ENCODE measurements around the gene VEPH1.

Gene VEPH1

DNA sequence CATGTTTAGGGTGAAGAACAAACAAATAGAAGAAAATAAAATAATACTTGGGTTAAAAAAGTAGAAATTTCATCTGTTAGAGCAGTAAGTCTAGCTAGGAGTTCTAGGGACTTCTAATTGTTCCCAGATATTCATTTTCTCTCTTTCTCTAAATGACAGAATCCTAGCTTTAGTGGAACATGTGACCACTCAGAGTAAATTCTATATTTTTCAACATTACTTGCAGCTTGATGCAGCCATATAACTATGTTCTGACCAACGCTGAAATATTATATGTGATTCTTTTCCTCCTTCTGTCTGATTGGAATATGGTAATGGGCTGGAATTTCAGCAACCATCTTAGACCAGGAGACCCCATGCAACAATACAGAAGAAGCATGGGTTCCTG lies 58.4 kb downstream of the VEPH1 start:
- no peak overlapping the region for H3K4me3 Mint-ChIP-seq
- peaks cover 2 to 4% of the 10 kb centered on the region in 2 donors for H3K9me3 Mint-ChIP-seq
- no peaks in the 10 kb centered on the region for H3K36me3 Mint-ChIP-seq
- ATAC-seq (replicated peaks) (no peak), DNase-seq (no peak)
- no peaks in the 10 kb centered on the region for H3K4me1 Mint-ChIP-seq
- no peaks in the 10 kb centered on the region for H3K27me3 Mint-ChIP-seq
- H3K27ac Mint-ChIP-seq: no peak overlapping the region

DNA sequence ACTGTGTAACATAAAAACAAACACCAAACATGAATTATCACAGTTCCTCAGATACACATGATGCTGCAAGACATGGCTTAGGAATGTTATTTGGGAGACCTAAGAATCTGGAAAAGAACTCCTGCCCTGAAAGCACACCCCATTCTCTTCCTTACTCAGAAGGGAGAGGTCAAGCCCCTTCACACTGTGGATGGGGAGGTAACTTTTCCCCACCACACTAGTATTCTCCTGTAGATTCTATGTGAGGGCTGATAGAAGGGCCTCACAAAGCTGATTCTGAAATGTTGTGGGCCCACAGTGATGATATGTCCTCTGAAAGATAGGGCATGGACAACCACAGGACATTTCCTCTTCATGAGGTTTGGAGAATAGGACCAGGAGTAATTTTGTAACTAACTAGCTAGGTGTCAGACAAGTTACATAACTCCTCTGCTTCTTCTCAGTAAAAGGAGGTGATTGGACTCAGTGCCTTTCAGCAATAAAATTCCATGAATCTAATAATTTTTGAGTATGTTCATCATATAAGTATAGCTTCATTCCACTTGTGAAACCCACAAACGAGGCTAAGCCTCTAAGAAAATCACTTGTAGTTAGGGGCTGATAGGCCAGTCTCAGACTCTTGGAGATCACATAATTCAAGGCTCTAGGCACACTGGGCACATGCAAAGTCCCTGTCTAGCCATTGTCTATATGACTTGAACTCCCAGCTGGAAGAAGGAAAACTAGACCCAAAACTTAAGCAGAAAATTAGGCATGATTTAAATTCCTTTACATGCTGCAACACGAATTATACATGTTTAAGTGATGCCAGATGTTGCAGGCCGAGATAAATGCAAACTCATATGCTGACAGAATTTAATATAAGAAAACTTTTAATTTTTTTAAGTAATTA lies 59.1 kb downstream of the VEPH1 start:
- Mint-ChIP-seq H3K9me3 (peaks cover 0 to 2% of the 10 kb centered on the region in 2 donors), H3K4me3 (no peak overlapping the region), H3K27ac (no peak overlapping the region), H3K27me3 (no peaks in the 10 kb centered on the region), H3K36me3 (no peaks in the 10 kb centered on the region), H3K4me1 (no peaks in the 10 kb centered on the region)
- ATAC-seq (replicated peaks) (no peak), DNase-seq (no peak)

DNA sequence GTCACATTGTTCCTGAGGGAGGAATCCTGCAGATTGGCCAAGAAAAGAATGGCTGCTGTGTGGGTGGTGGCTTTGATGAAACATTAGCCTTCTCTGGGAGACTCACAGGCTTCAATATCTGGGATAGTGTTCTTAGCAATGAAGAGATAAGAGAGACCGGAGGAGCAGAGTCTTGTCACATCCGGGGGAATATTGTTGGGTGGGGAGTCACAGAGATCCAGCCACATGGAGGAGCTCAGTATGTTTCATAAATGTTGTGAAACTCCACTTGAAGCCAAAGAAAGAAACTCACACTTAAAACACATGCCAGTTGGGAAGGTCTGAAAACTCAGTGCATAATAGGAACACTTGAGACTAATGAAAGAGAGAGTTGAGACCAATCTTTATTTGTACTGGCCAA lies 60.5 kb downstream of the VEPH1 start:
- ATAC-seq (replicated peaks) (no peak), DNase-seq (no peak)
- Mint-ChIP-seq H3K27me3 (peaks cover 8 to 13% of the 10 kb centered on the region in 2 donors), H3K4me1 (peaks cover 1 to 7% of the 10 kb centered on the region in 2 donors), H3K4me3 (no peak overlapping the region), H3K9me3 (no peaks in the 10 kb centered on the region), H3K27ac (no peak overlapping the region), H3K36me3 (no peaks in the 10 kb centered on the region)

DNA sequence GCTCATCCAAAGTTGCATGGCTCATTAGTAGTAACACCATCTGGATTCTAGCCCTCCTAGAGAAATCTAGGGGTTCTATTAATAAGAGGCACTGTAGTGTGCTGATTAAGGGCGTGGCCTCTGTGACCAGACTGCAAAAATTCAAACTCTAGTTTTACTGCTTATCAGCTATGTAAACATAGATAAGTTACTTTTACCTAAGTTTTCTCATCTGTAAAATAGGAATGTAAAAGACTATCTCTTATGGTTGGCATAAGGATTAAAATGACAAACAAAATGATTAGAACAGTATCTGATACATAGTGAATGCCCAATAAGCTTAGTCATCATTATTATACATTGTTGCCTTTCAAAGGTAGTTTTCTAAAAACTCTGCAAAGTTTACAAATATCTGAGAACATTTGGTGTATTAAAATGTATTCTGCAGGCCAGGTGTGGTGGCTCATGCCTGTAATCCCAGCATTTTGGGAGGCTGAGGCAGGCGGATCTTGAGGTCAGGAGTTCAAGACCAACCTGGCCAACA lies 62.1 kb downstream of the VEPH1 start:
- Mint-ChIP-seq H3K27ac (no peak overlapping the region), H3K36me3 (no peaks in the 10 kb centered on the region), H3K4me3 (no peak overlapping the region), H3K9me3 (no peaks in the 10 kb centered on the region), H3K4me1 (peaks cover 9 to 20% of the 10 kb centered on the region in 2 donors), H3K27me3 (peaks cover 17 to 26% of the 10 kb centered on the region in 2 donors)
- DNase-seq: no peak
- ATAC-seq (replicated peaks): no peak

DNA sequence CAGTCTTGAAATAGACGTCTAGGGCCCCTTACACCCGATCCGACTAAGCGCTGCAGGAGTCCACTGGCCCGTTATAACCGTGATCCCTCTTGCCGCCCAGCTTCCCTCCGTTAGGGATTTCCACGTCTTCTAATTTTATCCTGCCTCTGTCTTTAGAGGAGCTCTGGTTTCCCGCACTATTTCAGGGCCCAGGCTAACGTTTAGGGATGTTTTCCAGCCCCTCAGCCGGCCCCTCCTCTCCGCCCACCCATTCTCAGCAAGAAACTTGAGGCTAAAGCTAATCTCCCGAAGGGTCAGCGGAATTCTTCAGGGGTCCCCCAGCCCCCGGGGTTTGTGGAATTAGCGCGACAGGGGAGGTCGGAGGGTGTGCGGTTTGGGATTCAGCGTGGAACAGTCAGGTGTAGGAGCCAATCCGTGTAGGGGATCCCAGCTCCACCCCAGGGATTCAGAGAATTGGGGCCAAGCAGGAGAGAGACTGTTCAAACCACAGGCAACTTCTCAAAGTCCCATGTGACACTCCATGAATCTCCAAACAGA lies 65.0 kb downstream of the VEPH1 start:
- no peaks in the 10 kb centered on the region for H3K9me3 Mint-ChIP-seq
- peak overlapping the region; percentile 58 to 79 for H3K4me3 Mint-ChIP-seq
- no peak overlapping the region for H3K27ac Mint-ChIP-seq
- no peak for ATAC-seq (replicated peaks)
- H3K36me3 Mint-ChIP-seq: no peaks in the 10 kb centered on the region
- peaks cover 17 to 39% of the 10 kb centered on the region in 2 donors for H3K27me3 Mint-ChIP-seq
- H3K4me1 Mint-ChIP-seq: peaks cover 9 to 20% of the 10 kb centered on the region in 2 donors
- no peak for DNase-seq

DNA sequence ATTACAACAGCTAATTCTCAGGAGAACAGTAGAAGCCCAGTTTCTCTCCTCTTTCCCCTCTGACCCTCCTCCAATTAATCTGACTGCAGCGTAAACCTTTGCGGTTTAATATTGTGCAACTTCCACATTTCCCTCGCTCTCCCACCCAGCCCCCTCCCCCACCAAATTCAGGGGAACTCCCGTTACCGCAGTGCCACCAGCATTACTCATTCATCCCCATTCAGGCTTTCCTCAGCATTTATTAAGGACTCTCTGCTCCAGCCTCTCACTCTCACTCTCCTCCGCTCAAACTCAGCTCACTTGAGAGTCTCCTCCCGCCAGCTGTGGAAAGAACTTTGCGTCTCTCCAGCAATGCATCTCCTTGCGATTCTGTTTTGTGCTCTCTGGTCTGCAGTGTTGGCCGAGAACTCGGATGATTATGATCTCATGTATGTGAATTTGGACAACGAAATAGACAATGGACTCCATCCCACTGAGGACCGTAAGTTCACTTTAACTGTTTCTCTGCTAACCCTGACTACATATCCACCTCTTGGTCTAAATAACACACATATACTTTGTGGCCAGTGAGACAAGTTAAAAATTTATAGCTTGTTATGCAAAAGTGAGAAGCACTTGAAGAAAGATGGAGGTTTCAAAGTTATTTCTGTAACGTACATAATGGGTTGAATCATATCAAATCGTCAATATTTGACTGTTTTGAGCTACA lies 66.5 kb downstream of the VEPH1 start, which contains the start of gene PTX3:
Gene PTX3 (plus strand): TSS at position 268 of the 709 bp plus-strand sequence. CDS start 84 bp downstream, at position 352.
- H3K4me1 Mint-ChIP-seq: peaks cover 9 to 20% of the 10 kb centered on the region in 2 donors
- DNase-seq (no peak), ATAC-seq (replicated peaks) (peak; percentile 39)
- H3K27me3 Mint-ChIP-seq: peaks cover 17 to 39% of the 10 kb centered on the region in 2 donors
- H3K27ac Mint-ChIP-seq: peak within 1 kb of the TSS; percentile 6
- no peaks in the 10 kb centered on the region for H3K36me3 Mint-ChIP-seq
- peak within 1 kb of the TSS; percentile 58 to 79 for H3K4me3 Mint-ChIP-seq
- no peaks in the 10 kb centered on the region for H3K9me3 Mint-ChIP-seq

DNA sequence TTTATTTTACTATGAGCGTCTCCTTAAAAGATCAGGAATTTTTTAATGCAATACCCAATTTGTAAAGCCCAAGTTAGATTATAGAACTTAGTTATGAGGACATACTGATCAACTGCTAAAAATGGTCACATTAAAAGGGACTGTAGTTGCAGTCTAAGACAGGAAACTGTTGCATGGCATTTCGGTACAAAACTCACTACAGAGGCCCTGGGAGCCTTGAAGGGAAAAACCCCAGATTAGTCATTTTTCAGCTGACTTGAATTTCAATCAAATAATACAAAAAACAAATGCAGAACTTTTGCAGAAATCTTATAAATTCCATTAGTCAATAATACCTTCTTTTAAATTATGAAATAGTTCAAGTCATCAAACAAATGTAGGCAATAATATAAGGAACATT lies 73.5 kb downstream of the VEPH1 start:
- Mint-ChIP-seq H3K36me3 (peaks cover 0 to 4% of the 10 kb centered on the region in 2 donors), H3K27me3 (peaks cover 0 to 5% of the 10 kb centered on the region in 2 donors), H3K27ac (no peak overlapping the region), H3K4me1 (no peaks in the 10 kb centered on the region), H3K9me3 (peaks cover 6 to 9% of the 10 kb centered on the region in 2 donors), H3K4me3 (no peak overlapping the region)
- DNase-seq (no peak), ATAC-seq (replicated peaks) (peak in 1 of 2 donors; percentile 64)

DNA sequence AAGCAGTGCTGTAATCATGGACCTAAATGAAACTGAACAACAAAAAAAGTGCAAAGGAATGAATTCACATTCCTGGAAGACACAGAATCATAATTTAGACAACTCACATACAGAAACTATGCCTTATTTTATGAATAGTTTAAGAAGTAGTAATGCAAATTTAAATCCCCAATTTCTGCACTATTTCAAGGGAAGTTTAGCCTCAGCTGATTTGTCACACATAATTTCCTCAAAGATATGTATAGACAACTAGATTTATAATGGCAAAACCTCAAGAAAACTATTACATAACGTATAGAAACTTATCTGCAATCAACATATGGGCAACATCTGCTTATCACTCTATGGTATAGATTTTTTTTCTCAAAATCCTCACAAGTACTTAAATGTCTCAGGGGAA lies 74.4 kb downstream of the VEPH1 start:
- H3K4me1 Mint-ChIP-seq: no peaks in the 10 kb centered on the region
- no peak overlapping the region for H3K27ac Mint-ChIP-seq
- H3K27me3 Mint-ChIP-seq: no peaks in the 10 kb centered on the region
- H3K9me3 Mint-ChIP-seq: peaks cover 9 to 17% of the 10 kb centered on the region in 2 donors
- DNase-seq (no peak), ATAC-seq (replicated peaks) (no peak)
- no peak overlapping the region for H3K4me3 Mint-ChIP-seq
- peaks cover 2 to 8% of the 10 kb centered on the region in 2 donors for H3K36me3 Mint-ChIP-seq

DNA sequence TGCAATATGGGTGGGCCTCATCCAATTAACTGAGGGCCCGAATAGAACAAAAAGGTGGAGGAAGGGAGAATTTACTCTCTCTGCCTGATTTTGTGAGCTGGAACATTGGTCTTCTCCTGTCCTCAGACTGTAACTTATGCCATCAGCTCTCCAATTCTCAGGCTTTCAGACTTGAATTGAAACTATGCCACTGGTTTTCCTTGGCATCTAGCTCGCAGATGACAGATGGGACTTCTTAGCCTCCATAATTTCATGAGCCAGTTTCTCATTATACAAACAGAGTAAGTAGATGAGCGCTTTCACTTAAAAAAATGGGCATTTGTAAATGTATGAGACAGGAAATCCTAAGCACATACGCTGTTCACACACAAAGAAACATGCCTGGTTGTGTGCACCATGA lies 75.3 kb downstream of the VEPH1 start:
- no peak overlapping the region for H3K27ac Mint-ChIP-seq
- H3K9me3 Mint-ChIP-seq: peaks cover 9 to 17% of the 10 kb centered on the region in 2 donors
- no peak overlapping the region for H3K4me3 Mint-ChIP-seq
- no peak for DNase-seq
- H3K4me1 Mint-ChIP-seq: no peaks in the 10 kb centered on the region
- no peaks in the 10 kb centered on the region for H3K27me3 Mint-ChIP-seq
- no peak for ATAC-seq (replicated peaks)
- peaks cover 2 to 8% of the 10 kb centered on the region in 2 donors for H3K36me3 Mint-ChIP-seq

DNA sequence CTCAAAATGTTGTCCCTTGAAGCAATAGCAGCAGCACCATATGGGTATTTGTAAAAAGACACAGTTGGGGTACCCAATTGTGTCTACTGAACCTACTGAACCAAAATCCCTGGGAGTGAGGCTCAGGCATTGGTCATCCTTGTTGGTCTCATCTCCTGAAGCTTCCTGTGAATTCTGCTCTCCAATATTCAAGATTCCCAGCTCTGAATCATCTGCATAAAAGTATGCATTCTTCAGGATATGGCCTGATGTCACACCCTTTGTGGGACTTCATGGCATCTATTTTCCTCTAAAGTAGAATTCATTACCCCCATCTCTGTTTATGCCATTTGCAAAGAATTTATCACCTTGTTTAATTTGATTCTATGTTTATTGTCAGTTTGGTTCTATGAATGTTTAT lies 79.9 kb downstream of the VEPH1 start:
- no peak for DNase-seq
- Mint-ChIP-seq H3K9me3 (peaks cover 9 to 17% of the 10 kb centered on the region in 2 donors), H3K27ac (no peak overlapping the region), H3K4me3 (no peak overlapping the region), H3K36me3 (peaks cover 2 to 8% of the 10 kb centered on the region in 2 donors), H3K4me1 (no peaks in the 10 kb centered on the region), H3K27me3 (no peaks in the 10 kb centered on the region)
- no peak for ATAC-seq (replicated peaks)

DNA sequence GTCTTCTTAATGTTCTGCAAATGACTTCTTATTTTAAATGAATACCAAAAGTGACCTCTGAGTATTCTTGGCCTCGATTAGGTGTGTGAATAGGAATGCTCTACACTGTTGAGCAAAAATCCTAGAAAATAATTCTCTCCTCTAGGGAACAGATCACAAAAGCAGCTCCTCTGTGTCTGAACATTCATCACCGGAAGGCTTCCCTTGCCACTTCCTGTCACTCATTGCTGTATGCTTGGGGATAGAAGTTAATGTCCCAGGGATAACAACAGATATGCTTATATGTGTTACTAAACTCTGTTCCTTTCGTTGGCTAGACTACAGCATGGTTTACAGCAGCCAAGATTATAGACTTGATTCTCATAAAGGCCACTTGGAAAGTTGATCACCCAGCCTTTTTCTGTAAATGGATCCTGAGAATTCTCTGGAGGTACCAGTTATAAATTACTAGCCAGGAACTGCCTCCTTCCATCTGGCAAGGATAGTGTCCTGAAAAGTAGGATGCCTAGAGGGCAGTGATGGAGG lies 82.5 kb downstream of the VEPH1 start:
- no peak for ATAC-seq (replicated peaks)
- Mint-ChIP-seq H3K4me3 (no peak overlapping the region), H3K27me3 (peaks cover 0 to 2% of the 10 kb centered on the region in 2 donors), H3K36me3 (peaks cover 2 to 4% of the 10 kb centered on the region in 2 donors), H3K9me3 (peaks cover 5 to 10% of the 10 kb centered on the region in 2 donors), H3K27ac (no peak overlapping the region), H3K4me1 (no peaks in the 10 kb centered on the region)
- DNase-seq: no peak

DNA sequence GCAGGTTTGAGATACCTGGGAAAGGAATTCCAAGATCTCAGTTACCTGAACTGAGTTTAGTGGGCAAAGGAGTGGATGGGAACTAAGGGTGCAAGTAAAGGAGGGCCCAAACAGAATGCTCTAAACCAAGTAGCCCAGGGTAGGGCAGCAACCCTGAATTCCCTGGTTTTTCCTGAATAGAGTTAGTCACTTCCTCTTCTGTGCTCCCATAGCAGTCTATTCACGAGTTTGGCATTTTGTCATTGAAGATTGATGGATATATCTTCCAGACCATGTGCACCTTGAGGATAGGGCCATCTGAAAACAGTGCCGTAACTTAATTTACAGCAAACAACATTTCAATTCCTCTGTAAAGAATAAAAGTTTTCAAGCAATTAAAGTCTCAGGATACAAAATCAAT lies 85.1 kb downstream of the VEPH1 start:
- H3K36me3 Mint-ChIP-seq: no peaks in the 10 kb centered on the region
- no peaks in the 10 kb centered on the region for H3K4me1 Mint-ChIP-seq
- H3K27ac Mint-ChIP-seq: no peak overlapping the region
- no peak for ATAC-seq (replicated peaks)
- H3K9me3 Mint-ChIP-seq: peaks cover 0 to 1% of the 10 kb centered on the region in 2 donors
- DNase-seq: no peak
- H3K4me3 Mint-ChIP-seq: no peak overlapping the region
- H3K27me3 Mint-ChIP-seq: peaks cover 0 to 5% of the 10 kb centered on the region in 2 donors

DNA sequence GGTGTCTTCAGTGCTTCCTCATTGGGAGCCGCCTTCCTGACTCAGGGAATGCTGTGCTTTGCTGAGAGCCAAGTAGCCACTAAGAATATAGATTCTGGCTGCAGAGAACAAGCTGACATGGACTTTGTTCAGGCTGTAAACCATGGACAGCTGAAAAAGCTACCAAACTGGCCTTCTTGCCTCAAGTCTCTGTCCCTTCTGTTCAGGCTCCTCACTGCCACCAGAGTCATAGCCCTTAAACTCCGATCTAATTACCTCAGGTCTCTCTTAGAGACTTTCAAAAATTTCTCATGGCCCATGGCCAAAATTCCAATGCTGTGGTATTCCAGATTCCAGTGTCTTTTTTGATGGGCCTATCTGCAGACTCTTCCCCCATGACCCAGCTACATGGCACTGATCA lies 86.0 kb downstream of the VEPH1 start:
- Mint-ChIP-seq H3K27ac (no peak overlapping the region), H3K36me3 (no peaks in the 10 kb centered on the region), H3K9me3 (peaks cover 0 to 1% of the 10 kb centered on the region in 2 donors), H3K4me1 (no peaks in the 10 kb centered on the region), H3K27me3 (peaks cover 0 to 5% of the 10 kb centered on the region in 2 donors), H3K4me3 (no peak overlapping the region)
- no peak for ATAC-seq (replicated peaks)
- no peak for DNase-seq

Measured in stimulated activated naive B cell treated with anti-CD40 and anti-IgM and Interleukin-4, amounts not matched to agents 10 μg/mL and 1 μg/mL and 100 μg/mL, for 72 hours (primary cell).